SW480 (cell line): ENCODE measurements around the gene GNAS.
"Not testable (repeated sequence)": the region's sequence is repeated elsewhere in the genome, so short reads cannot be mapped to it uniquely, and the experiment has no call there.

ENCODE experiments used
- DNase-seq: peaks from one replicate; pipeline ENCODE4 v3.0.0-alpha.2; 2016; ENCODE audit warnings: low spot score

Gene GNAS

DNA sequence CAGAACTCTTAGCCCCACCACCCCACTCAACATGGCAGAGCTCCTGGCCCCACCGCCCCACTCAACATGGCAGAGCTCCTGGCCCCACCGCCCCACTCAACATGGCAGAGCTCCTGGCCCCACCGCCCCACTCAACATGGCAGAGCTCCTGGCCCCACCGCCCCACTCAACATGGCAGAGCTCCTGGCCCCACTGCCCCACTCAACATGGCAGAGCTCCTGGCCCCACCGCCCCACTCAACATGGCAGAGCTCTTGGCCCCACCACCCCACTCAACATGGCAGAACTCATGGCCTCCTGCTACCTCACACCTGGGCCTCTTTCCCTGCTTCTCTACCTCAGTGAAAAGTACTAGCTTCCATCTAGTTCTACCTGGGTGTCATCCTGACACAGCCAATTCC lies 23.7 kb upstream of the GNAS start:
- DNase-seq, result not testable (repeated sequence)

DNA sequence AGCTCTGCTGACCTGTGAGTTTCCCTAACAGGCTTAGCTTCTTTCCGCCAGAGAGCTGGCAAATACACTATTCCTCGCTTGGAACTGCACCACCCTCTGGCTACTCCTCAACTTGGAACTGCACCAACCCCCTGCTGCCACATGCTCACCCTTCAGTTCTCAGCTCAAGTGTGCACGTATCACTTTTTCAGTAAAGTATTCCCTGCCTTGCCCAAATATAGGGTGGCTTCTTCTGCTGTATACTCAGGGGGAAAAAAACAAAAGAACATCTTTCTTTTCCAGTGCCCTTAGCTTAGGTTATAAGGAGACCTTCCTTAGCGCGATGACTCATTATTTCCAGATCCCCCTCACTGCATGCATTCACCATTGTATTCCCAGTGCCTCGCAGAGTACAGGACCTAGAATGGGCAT lies 23.0 kb upstream of the GNAS start:
- DNase-seq, result peak; percentile 20

DNA sequence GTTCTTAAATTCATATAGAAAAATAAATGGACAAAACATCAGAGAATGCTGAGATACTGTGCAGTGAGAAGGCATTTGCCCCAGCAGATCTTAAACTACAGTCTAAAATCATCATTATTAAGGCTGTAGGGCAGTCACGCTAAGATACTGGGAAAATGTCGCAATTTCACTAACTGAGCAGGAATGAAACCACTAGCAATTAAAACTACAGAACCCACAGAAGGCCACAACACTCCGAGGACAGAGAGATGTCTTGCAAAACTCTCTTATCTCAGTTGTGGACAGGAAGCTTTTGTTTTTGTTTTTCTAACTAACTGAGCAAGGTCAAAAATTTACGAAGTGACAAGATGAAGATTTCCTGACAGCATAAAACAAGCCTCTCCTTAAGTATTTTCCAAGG lies 20.1 kb upstream of the GNAS start:
- no peak for DNase-seq

DNA sequence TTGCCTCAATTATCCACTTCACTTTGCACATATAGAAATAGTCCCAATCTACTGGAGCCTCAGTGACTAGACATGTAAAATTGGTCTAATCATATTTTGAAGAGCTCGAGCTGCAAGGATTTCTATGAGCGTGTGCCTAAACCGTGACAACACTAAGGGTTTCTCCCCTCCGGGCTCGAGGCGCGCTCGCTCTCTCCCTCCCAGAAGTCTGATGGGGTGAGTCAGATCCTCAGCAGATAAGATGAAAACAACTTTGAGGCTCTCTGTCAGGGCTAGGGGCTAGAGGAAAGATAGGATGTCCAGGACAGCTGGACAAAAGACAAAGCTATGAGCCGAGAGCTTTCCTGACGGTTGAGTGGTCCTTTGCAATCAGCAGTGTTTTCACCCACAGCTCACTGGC lies 18.6 kb upstream of the GNAS start:
- no peak for DNase-seq

DNA sequence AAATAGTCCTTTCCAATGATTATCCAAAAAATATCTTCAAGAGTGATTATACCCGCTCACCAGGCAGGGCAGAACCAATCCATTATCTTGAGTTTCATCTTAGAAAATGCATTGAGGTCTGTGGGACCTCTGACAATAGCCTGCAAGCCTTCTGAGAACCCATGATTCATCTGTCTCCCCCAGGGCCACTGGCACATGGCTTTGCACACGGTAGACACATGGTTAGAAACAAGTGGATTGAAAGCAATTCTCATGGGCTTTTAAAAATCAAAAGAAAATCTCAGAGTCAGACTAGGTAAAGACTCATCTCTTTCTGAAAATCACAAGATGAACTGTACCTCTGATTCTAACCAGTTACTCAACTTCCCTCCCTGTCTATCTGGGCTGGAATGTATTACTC lies 17.3 kb upstream of the GNAS start:
- no peak for DNase-seq

DNA sequence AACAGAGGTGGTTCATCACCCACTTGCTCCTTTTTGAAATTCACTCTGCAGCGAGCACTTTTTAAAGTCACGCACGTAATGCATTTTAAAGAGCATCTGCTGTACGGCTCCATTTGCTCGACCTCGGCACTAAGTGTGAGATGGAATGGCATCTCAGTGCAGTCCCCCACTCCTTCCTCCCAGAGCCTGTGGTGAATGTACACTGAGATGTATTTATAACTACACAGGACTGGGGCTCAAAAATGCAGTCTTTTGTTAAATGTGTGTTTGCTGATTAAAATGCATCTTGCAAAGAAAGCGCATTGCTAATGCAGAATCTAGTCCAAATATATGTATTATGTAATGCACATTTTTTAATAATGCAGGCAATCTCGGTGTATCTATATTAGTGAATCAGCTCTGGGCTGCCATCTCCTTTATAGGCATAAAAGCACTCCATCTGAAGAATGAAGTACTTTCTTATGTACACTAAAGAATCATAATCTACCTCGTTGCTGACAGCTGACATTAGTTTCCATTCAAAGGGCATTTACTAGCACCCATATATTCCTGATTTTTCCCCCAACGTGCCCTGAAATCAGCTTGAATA lies 15.8 kb upstream of the GNAS start:
- no peak for DNase-seq

DNA sequence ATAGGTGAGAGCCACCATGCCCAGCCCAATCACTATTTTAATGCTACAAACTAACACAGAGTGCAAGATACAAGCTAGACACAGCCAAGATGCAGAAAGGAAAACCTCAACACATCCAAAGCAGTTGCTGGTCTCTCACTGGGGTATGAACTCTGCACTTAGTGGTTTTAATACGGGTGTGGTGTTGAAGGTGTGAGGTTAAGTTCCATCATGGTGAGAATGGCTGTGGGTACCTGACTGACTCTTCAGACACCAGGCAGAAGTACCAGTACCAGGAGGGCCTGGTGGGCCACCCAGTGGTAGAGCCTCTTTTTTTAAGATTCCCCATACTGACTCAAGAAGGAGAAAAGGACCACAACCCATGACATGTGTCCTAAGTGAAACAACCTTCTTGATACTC lies 14.8 kb upstream of the GNAS start:
- no peak for DNase-seq

DNA sequence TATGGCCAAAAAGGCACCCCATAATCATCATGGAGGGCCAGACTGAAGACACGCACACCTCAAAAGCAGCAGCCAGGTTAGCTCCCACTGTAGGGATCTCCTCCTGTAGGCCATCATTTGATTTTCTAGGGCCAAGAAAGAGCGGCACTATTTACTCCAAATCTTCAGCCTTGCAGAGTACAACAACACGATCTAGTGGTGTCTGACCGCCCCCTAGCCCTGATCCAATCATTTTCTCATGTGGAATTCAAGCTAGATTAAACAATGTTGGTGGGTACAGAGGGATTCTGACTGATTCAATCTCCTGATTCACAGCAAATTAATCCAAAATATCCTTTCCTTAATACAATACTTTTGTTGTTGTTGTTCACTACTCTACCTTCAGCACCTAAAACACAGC lies 14.3 kb upstream of the GNAS start:
- peak; percentile 22 for DNase-seq

DNA sequence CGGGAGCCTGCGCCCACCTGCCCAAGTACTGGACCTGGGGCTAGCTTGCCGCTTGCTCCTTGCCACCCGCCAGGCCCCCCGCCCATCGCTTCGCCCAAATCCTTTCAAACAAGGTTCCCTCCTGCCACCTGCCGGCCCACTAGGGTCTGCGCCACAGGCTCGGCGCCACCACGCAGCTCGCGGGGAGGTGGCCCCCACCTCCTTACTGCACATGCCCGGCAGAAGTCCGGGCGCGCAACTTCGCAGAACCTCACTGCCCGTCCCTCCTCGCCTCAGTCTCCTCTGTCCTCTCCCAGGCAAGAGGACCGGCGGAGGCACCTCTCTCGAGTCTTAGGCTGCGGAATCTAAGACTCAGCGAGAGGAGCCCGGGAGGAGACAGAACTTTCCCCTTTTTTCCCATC lies 13.0 kb upstream of the GNAS start:
- DNase-seq, result peak; percentile 38

DNA sequence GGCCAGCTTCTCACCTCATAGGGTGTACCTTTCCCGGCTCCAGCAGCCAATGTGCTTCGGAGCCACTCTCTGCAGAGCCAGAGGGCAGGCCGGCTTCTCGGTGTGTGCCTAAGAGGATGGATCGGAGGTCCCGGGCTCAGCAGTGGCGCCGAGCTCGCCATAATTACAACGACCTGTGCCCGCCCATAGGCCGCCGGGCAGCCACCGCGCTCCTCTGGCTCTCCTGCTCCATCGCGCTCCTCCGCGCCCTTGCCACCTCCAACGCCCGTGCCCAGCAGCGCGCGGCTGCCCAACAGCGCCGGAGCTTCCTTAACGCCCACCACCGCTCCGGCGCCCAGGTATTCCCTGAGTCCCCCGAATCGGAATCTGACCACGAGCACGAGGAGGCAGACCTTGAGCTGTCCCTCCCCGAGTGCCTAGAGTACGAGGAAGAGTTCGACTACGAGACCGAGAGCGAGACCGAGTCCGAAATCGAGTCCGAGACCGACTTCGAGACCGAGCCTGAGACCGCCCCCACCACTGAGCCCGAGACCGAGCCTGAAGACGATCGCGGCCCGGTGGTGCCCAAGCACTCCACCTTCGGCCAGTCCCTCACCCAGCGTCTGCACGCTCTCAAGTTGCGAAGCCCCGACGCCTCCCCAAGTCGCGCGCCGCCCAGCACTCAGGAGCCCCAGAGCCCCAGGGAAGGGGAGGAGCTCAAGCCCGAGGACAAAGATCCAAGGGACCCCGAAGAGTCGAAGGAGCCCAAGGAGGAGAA lies 12.3 kb upstream of the GNAS start:
- no peak for DNase-seq

DNA sequence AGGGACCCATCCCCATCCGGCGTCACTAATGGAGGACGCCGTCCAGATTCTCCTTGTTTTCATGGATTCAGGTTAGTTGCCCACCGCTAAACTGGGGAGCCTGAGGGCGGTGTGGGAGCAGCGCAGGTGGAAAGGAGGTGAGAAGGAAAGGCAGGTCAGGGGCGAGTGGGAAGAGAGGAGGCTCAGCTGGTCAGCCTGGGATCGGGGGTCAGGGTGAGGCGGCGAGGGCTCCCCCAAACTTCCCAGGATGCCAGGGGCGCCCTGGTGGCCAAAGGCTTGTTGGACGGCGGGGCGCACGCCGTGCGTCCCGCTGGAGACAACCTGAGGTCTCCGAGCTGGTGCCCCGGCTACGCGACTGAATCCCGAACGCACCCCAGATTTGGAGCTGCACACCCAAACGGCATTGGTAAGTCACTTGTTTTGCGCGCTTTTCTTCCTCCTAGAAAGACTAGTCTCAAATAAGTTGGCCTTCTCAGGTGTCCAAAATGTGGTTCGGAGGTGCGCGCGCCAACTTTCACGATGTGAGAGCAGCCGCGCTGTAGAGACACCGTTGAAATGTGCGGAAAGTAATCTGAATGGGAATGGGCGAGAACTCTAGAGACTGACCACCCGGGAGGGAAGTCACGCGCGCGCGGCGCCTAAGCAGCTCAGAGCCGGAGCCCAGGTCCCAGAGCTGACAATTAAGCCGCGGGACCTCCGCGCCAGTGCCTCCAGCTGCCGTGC lies 11.5 kb upstream of the GNAS start:
- no peak for DNase-seq

DNA sequence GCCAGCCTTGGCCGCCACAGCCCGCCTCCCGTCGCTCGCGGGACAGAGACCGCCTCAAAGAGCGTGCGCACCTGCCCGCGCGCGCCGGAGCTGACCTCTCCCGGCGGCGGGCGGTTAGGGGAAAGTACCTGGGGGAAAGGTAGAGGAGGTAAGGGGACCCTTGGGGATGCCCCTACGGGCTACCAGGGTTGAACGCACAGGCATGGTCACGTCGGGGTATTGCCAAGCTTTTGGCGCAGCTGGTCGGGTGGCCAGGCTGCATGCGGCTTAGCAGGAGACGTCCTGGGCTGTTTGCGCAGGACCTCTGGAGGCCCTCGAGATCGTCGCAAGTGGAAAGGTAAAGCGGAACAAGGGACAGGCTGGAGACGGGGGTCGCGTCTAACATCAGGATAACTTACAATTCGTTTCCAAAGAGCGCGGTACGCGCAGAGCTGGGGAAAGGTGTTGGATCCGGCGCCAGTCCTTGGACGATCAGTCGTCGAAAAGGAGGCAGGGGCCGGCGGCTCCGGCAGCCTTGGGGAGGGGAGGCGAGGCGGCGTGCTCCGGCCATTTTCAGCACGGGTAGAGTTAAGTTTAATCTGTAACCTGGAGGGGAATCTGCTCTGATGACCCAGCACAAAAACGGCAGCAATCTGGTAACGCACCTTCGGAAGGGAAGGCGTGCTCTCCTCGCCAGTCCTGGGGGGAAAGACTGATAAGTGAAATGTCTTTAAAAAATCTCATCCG lies 10.8 kb upstream of the GNAS start:
- no peak for DNase-seq

DNA sequence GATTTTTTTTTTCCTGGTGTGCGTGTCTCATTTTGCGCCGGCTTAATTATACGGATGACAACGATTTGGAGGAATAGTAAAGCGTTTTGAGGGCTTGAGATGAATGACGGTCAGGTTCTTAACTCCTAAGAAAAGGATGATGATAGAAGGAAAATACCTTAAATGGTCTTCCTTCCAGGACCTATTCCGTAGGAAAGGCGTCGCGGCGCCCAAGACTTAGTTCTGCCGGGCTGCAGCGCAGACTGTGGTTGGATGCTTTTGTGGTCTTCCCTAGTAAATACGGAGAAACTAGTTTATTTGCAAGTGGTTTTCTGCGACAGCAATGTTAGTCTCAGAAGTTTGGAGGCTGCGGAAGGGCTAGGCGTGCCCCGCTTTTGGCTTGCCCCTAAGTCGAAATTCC lies 10.2 kb upstream of the GNAS start:
- no peak for DNase-seq

DNA sequence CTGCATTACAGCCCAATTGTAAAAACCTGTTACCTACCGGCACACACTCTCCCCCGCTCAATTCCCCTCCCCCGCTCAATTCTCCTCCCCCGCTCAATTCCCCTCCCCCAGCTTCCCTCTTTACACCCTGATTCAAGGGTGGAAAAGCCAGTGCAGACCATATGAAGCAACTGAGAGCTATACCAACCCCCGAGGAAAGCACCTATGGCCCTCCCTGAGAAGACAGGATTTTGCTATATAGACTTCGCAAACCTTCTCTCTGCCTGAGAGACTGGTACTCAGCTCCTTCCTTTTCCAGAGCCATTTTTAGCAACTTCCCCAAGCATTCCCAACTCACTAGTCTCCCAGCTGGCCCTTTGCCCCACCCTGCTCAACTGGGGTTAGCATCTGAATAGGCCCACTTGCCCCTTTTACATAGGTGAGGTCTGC lies 9.4 kb upstream of the GNAS start:
- no peak for DNase-seq

DNA sequence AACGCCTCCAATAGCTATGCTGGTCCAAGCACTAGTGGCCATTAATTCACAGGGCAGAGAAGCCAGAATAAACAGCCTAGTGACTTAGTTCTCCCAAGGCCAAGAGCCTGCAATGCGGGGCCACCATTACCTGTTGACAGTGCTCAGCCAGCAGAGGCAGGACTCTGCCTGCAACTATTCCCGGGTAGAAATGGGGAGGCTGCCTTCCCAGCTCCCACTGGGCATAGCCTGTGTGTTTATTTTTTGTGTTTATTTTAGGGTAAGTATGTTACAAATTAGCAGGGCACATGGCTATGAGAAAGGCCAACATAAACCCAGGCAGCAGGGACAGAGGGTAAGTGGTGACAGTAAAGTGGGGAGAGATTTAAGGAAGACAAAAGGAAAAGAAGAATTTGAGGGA lies 6.8 kb upstream of the GNAS start:
- DNase-seq, result no peak

DNA sequence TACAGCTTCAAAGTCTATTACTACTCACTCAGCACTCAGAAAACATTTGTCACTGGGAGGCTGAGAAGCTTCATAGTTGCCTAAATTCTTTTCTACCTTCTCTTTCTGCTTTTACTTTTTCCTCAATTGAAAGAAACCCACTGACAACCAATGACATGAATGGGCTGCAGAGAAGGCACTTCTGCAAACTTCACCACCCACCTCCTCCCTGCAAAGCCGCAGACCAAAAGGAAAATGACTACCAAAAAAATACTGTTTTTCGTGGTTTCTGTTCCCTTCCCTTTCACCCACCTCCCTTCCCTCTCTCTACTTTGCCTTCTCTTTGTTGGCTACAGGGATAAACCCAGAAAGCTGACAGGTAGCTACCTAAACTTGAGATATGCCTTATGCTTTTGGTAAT lies 5.1 kb upstream of the GNAS start:
- no peak for DNase-seq

DNA sequence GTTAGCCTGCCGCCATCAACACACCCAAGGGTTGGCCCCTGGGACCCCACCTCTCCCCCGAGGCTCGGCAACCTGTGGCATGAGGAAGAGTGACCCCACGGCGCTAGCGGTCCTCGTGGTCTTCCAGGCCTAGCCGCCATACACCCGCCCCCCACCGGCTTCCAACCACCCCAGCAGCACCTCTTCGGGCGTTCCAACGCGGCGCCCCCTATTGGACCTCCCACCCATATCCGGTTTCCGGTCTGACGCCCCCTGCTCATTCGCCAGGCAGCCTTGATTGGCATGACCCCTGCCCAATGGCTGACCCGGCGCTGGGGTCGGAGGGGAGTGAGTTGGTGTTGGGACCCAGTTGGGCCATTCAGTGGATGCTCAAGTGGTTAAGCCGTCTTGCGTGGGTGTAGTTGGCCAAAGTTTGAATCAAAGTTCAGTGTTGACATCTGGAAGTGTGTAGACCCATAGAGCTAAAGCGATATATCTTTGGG lies 1.8 kb upstream of the GNAS start, which contains the start of gene GNAS-AS1:
Gene GNAS-AS1 (minus strand): TSS at position 210 of the 482 bp plus-strand sequence.
- DNase-seq, result no peak

DNA sequence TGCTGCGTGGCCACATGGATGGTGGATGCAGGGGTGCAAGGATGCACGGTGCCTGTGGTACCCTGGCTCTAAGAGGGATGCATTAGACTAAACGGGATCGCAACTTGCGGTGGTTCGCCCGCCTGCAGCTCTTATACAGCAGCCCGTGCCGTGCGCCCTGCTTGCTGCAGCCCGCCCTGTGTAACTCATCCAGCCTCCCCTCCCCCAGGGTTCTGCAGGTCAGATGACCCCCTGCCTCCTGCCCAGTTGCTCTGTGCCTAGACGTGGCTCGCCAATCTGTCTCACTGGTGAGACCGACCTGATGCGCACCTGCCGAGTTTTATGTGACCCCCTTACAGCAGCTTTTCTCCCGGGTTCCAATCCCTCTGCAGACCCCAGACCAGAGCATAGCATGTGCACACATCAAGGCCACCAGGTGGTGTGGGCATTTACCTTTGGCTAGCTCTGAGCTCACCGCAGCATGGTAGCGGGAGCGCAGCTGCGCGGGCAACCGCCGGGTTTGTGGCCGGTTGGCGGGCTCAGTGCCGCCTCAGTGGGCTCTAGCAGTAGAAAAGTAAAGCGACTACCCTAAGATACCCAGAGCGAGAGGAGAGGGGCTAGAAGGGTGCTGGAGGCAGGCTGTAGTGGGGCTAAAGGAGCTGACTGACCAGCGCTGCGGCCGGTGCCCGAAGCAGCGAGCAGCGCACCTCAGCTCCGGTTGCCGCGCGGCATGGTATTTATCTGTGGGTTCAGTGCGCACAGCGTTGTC lies 1.1 kb upstream of the GNAS start:
- no peak for DNase-seq

DNA sequence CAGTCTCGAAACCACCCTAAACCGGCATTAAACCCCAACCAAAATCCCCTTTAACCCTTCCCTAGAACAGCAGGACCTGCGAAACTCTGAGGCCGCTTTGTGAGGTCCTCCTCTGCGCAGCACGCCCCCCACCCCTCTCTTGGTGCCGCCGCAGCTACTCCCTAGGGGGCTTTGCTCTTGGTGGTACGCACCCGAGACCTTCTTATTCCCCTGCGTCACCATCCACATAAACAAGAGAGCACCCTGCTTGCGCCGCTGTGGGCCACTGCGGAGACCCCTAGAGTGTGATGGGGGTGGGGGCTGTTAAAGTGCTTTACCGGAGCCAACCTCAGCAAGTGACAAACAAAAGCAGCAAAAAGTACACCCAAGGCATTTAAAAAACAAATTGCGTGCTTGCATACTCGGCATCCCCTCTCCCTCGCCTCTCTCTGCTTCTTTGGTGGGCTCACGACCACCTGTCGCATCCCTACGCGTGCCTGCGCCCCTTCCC lies 502 bp upstream of the GNAS start:
- DNase-seq, result no peak

DNA sequence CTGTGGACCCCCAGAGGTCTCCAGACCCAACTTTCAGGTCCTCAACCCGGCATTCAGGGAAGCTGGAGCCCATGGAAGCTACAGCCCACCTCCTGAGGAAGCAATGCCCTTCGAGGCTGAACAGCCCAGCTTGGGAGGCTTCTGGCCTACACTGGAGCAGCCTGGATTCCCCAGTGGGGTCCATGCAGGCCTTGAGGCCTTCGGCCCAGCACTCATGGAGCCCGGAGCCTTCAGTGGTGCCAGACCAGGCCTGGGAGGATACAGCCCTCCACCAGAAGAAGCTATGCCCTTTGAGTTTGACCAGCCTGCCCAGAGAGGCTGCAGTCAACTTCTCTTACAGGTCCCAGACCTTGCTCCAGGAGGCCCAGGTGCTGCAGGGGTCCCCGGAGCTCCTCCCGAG lies 950 bp downstream of the GNAS start:
- no peak for DNase-seq

DNA sequence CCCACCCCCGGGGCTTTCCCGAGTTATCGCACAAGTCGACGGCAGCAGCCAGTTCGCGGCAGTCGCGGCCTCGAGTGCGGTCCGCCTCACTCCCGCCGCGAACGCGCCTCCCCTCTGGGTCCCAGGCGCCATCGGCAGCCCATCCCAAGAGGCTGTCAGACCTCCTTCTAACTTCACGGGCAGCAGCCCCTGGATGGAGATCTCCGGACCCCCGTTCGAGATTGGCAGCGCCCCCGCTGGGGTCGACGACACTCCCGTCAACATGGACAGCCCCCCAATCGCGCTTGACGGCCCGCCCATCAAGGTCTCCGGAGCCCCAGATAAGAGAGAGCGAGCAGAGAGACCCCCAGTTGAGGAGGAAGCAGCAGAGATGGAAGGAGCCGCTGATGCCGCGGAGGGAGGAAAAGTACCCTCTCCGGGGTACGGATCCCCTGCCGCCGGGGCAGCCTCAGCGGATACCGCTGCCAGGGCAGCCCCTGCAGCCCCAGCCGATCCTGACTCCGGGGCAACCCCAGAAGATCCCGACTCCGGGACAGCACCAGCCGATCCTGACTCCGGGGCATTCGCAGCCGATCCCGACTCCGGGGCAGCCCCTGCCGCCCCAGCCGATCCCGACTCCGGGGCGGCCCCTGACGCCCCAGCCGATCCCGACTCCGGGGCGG lies 1.6 kb downstream of the GNAS start:
- DNase-seq, result no peak
